ENCODE results near the gene CFAP298.
"Not testable (repeated sequence)": the region's sequence is repeated elsewhere in the genome, so short reads cannot be mapped to it uniquely, and the experiment has no call there.

CFAP298 gene

DNA sequence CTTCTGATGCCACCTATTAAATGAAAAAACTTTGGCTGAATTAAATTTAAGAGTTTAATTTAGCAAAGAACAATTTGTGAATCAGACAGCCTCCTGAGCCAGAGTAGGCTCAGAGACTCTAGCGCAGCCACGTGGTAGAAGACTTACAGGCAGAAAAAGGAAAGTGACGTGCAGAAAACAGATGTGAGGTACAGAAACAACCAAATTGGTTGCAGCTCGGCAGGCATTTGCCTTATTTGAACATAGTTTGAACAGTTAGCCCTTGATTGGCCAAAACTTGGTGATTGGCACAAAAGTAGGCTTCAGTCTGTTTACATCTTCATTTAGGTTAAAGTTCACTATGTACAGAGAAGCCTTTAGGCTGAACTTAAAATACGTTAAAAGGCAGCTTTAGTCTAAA, 49.8 kb downstream of the CFAP298 start:
- H3K4me3 ChIP-seq (ENCODE audit: low read depth in 1 of 2, low read length in 2 of 2), result no peak overlapping the region
- no peak overlapping the region for H3K9ac ChIP-seq (ENCODE audit: low read length)
- no peaks in the 10 kb centered on the region for H3K36me3 ChIP-seq (ENCODE audit: insufficient read depth, low read length)
- H3K27ac ChIP-seq (ENCODE audit: low read depth, low read length), result no peak overlapping the region
- H3K9me3 ChIP-seq (ENCODE audit: low read length), result no peaks in the 10 kb centered on the region
- no peaks in the 10 kb centered on the region for H3K4me1 ChIP-seq (ENCODE audit: insufficient read depth, low read length)
- H3K27me3 ChIP-seq (ENCODE audit: control insufficient read depth in 1 of 2, insufficient read depth in 2 of 2, low read length in 2 of 2), result no peaks in the 10 kb centered on the region

DNA sequence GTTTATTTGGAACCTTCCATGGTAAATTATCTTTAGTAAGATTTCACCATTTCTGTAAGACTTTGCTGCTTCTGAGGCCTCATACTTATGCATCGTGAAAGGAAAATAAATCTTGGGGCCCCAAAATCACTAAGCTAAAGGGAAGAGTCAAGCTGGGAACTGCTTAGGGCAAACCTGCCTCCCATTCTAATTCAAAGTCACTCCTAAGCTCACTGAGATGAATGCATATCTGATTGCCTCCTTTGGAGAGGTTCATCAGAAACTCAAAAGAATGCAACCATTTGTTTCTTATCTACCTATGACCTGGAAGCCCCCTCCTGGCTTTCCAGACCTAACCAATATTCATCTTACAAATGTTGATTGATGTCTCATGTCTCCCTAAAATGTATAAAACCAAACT, 50.7 kb downstream of the CFAP298 start:
- H3K4me3 ChIP-seq (ENCODE audit: low read depth in 1 of 2, low read length in 2 of 2); H3K27me3 ChIP-seq (ENCODE audit: control insufficient read depth in 1 of 2, insufficient read depth in 2 of 2, low read length in 2 of 2); H3K27ac ChIP-seq (ENCODE audit: low read depth, low read length); H3K9me3 ChIP-seq (ENCODE audit: low read length); H3K4me1 ChIP-seq (ENCODE audit: insufficient read depth, low read length); H3K36me3 ChIP-seq (ENCODE audit: insufficient read depth, low read length); H3K9ac ChIP-seq (ENCODE audit: low read length): not testable (repeated sequence)

DNA sequence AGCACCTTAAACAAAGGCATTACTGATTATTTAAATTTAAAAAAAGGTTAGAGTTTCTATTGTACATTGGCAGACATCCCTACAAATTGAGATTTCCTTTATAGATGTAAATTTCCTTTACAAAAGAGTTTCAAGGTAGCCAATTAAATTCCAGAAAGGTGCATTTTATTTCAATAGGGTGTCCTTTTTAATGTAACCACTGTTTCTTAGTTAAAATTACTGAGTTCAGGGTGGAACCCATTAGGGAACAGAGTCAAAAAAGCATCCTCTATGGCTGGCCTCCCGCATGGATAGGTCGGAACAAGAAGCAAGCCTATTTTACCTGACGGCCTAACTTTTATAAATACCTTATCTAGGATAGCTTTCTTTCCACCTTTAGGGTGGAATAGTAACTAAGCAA, 51.3 kb downstream of the CFAP298 start:
- H3K9ac ChIP-seq (ENCODE audit: low read length), result no peak overlapping the region
- no peaks in the 10 kb centered on the region for H3K36me3 ChIP-seq (ENCODE audit: insufficient read depth, low read length)
- H3K4me3 ChIP-seq (ENCODE audit: low read depth in 1 of 2, low read length in 2 of 2), result no peak overlapping the region
- no peaks in the 10 kb centered on the region for H3K9me3 ChIP-seq (ENCODE audit: low read length)
- no peaks in the 10 kb centered on the region for H3K4me1 ChIP-seq (ENCODE audit: insufficient read depth, low read length)
- no peak overlapping the region for H3K27ac ChIP-seq (ENCODE audit: low read depth, low read length)
- no peaks in the 10 kb centered on the region for H3K27me3 ChIP-seq (ENCODE audit: control insufficient read depth in 1 of 2, insufficient read depth in 2 of 2, low read length in 2 of 2)

DNA sequence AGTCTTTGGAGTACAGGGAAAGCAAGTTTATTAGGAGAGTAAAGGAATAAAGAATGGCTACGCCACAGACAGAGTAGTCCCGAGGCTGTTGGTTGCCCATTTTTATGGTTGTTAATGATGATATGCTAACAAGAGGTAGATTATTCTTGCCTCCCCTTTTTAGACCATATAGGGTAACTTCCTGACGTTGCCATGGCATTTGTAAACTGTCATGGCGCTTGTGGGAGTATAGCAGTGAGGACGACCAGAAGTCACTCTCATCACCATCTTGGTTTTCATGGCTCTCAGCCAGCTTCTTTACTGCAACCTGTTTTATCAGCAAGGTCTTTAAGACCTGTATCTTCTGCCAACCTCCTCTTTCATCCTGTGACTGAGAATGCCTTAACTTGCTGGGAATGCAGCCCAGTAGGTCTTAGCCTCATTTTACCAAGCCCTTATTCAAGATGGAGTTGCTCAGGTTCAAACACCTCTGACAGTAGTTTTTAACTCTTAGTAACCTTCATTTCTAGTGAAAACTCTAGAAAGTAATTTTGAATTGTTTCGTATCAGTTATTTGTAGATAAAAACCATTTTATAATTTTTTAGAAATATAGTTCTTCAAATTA, 53.1 kb downstream of the CFAP298 start:
- no peaks in the 10 kb centered on the region for H3K36me3 ChIP-seq (ENCODE audit: insufficient read depth, low read length)
- no peaks in the 10 kb centered on the region for H3K4me1 ChIP-seq (ENCODE audit: insufficient read depth, low read length)
- no peak overlapping the region for H3K9ac ChIP-seq (ENCODE audit: low read length)
- H3K27ac ChIP-seq (ENCODE audit: low read depth, low read length), result no peak overlapping the region
- H3K27me3 ChIP-seq (ENCODE audit: control insufficient read depth in 1 of 2, insufficient read depth in 2 of 2, low read length in 2 of 2), result no peaks in the 10 kb centered on the region
- H3K9me3 ChIP-seq (ENCODE audit: low read length), result no peaks in the 10 kb centered on the region
- no peak overlapping the region for H3K4me3 ChIP-seq (ENCODE audit: low read depth in 1 of 2, low read length in 2 of 2)

DNA sequence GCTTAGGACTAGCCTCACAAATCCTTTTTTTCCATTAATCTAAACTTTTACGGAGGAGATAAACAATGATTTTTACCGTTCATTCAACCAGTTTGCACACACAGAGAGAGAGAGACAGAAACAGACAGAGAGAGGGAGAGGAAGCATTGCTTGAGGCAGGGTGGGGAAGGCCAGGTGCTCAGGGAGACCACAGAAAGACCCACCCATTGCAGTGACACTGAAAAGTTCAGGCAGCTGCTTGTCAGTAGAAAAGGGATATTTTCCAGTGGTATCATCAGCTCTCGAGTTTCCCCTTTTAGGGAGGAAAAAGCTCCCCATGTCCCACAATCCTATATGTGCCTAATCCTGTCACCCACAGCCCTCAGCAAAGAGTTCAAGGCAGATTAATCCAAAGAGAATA, 54.1 kb downstream of the CFAP298 start:
- H3K36me3 ChIP-seq (ENCODE audit: insufficient read depth, low read length), result no peaks in the 10 kb centered on the region
- no peaks in the 10 kb centered on the region for H3K27me3 ChIP-seq (ENCODE audit: control insufficient read depth in 1 of 2, insufficient read depth in 2 of 2, low read length in 2 of 2)
- no peaks in the 10 kb centered on the region for H3K4me1 ChIP-seq (ENCODE audit: insufficient read depth, low read length)
- H3K9ac ChIP-seq (ENCODE audit: low read length), result no peak overlapping the region
- no peaks in the 10 kb centered on the region for H3K9me3 ChIP-seq (ENCODE audit: low read length)
- no peak overlapping the region for H3K4me3 ChIP-seq (ENCODE audit: low read depth in 1 of 2, low read length in 2 of 2)
- H3K27ac ChIP-seq (ENCODE audit: low read depth, low read length), result no peak overlapping the region

DNA sequence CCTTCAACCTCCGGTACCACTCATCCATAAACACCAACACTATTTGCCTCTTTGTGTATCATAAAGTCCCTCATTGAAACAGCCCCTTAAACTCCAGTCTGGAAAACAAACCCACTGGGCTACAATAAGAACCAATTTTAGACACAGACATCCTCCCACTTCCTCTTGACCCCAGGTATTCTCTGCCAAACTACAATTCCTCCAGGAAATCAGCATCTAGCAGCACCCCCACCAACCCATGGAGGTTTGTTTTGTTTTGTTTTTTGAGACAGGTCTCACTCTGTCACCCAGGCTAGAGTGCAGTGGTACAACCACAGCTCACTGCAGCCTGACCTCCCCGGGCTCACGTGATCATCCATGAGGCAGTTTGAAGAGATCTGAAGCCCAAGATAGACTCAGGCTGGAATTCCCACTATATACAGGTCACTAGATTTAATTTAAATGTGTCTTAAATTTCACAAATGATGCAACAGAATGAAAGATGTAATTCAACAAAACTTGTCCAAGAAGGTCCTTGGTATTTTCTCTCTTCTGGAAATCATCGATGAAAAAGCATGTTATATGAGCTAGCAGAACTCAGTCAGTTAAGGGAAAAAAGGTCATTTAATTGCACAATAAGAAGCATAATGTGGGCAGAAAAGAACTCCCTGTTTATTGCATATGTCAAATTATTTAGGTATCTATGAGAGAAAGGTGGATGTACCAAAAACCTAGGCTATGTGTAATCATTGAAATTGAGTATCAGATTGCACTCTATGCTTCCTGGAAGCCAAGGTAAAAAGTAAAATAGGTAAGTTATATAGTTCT, 57.1 kb downstream of the CFAP298 start:
- H3K4me1 ChIP-seq (ENCODE audit: insufficient read depth, low read length), result no peaks in the 10 kb centered on the region
- H3K27me3 ChIP-seq (ENCODE audit: control insufficient read depth in 1 of 2, insufficient read depth in 2 of 2, low read length in 2 of 2), result no peaks in the 10 kb centered on the region
- no peak overlapping the region for H3K4me3 ChIP-seq (ENCODE audit: low read depth in 1 of 2, low read length in 2 of 2)
- H3K9me3 ChIP-seq (ENCODE audit: low read length), result no peaks in the 10 kb centered on the region
- no peak overlapping the region for H3K9ac ChIP-seq (ENCODE audit: low read length)
- no peak overlapping the region for H3K27ac ChIP-seq (ENCODE audit: low read depth, low read length)
- H3K36me3 ChIP-seq (ENCODE audit: insufficient read depth, low read length), result no peaks in the 10 kb centered on the region

DNA sequence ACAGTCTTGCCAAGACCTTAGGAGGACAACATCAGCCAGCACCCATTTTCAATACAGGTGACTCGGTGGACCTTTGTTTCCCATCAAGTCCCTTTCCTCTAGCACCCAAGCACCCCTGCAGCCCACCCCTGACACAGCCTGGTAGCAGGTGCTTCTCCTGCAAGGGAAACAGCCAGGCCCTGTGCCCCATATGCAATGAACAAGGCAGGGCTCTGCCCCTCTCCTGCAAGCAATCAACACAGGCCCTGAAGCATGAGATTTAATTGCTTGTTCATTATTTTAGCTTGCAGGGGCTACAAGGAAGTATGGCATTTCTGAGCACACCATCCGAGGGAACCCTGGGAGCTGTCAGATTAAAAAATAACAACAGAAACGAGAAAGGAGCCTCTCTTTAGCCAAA, 62.3 kb downstream of the CFAP298 start:
- Histone ChIP-seq H3K36me3 (ENCODE audit: insufficient read depth, low read length) (no peaks in the 10 kb centered on the region), H3K4me1 (ENCODE audit: insufficient read depth, low read length) (no peaks in the 10 kb centered on the region), H3K4me3 (ENCODE audit: low read depth in 1 of 2, low read length in 2 of 2) (no peak overlapping the region), H3K27ac (ENCODE audit: low read depth, low read length) (no peak overlapping the region), H3K9me3 (ENCODE audit: low read length) (no peaks in the 10 kb centered on the region), H3K9ac (ENCODE audit: low read length) (no peak overlapping the region), H3K27me3 (ENCODE audit: control insufficient read depth in 1 of 2, insufficient read depth in 2 of 2, low read length in 2 of 2) (no peaks in the 10 kb centered on the region)

DNA sequence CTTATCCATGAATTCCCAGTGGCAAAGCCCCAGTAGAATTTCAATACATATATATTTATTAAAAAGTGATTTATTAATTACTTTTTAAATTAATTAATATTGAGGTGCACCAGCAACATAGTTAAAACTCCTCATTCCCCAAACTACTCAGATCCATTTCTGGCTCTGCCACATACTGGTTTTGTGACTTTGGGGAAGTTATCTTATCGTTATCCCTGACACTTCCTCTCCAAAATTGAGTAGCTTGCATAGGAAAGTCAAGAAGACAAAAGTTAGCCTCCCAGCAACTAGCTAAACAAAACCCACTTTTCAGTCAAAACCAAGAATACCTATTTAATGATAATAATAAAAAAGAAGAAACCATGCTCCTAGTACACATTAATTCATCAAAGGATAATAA, 62.7 kb downstream of the CFAP298 start:
- no peaks in the 10 kb centered on the region for H3K4me1 ChIP-seq (ENCODE audit: insufficient read depth, low read length)
- H3K4me3 ChIP-seq (ENCODE audit: low read depth in 1 of 2, low read length in 2 of 2), result no peak overlapping the region
- no peaks in the 10 kb centered on the region for H3K9me3 ChIP-seq (ENCODE audit: low read length)
- H3K36me3 ChIP-seq (ENCODE audit: insufficient read depth, low read length), result no peaks in the 10 kb centered on the region
- no peak overlapping the region for H3K27ac ChIP-seq (ENCODE audit: low read depth, low read length)
- no peak overlapping the region for H3K9ac ChIP-seq (ENCODE audit: low read length)
- H3K27me3 ChIP-seq (ENCODE audit: control insufficient read depth in 1 of 2, insufficient read depth in 2 of 2, low read length in 2 of 2), result no peaks in the 10 kb centered on the region
